Brain microvascular endothelial cell (primary cell): ENCODE data around the gene CCDC86.
A peak's percentile ranks its signal among the peaks of the same experiment; 100 is the strongest.

ENCODE experiments used
- DNase-seq: peaks from one replicate; pipeline ENCODE4 v3.0.0-alpha.2; 2020
- H3K27ac ChIP-seq: fragments of 250-450 bp; sonication (Bioruptor Pico); 2 replicates; pipeline ENCODE4 v1.5.1; 2020; ENCODE audit warnings: mild to moderate bottlenecking, moderate library complexity
- H3K27me3 ChIP-seq: fragments of 250-450 bp; sonication (Bioruptor Pico); replicated peaks from 2 replicates; pipeline ENCODE4 v1.5.1; 2020; ENCODE audit warnings: mild to moderate bottlenecking
- H3K36me3 ChIP-seq: fragments of 250-450 bp; sonication (Bioruptor Pico); replicated peaks from 2 replicates; pipeline ENCODE4 v1.5.1; 2020; ENCODE audit warnings: mild to moderate bottlenecking
- H3K4me3 ChIP-seq: 2 replicates; pipeline ENCODE4 v1.5.1; 2011; ENCODE audit warnings: low read depth, mild to moderate bottlenecking, control low read depth, low read length, moderate library complexity
- CTCF ChIP-seq: IDR thresholded peaks from 2 replicates; pipeline ENCODE4 v1.5.1; 2011; ENCODE audit warnings: low read depth, mild to moderate bottlenecking, moderate library complexity, low read length, control low read depth, inconsistent platforms; ENCODE audit errors: missing control alignments
- in situ Hi-C: cut with HindIII; loops from 2 replicates; pipeline ENCODE4 v1.10.0; 2017; ENCODE audit warnings: low sequenced_read_pairs, low pct_ligation_motif_present

The CCDC86 gene

DNA sequence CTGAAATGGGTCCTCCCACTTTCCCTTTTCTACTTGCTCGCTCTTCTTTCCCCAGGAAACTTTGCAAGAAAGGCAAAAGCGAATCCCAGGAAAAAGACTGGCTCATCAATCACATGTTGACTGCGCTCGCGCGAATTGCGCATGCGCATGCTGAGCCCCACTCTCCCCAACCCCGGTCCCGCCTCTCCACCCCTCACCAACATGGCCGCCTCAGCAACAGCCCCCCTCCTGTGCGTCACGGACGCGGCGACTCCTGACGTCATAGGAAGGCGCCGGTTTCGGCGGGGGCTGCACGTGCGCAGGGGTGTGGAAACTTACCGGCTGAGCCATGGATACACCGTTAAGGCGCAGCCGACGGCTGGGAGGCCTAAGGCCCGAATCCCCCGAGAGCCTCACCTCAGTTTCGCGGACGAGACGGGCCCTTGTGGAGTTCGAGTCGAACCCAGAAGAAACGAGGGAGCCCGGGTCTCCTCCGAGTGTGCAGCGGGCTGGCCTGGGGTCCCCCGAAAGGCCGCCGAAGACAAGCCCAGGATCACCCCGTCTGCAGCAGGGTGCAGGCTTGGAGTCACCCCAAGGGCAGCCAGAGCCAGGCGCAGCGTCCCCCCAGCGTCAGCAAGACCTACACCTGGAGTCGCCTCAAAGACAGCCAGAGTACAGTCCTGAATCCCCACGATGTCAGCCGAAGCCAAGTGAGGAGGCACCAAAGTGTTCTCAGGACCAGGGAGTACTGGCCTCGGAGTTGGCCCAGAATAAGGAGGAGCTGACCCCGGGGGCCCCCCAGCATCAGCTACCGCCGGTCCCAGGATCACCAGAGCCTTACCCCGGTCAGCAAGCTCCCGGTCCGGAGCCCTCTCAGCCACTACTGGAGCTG lies at the start of gene CCDC86:
Gene CCDC86 (plus strand): TSS at position 317 of the 871 bp plus-strand sequence. CDS start 12 bp downstream, at position 329.
- no peaks in the 10 kb centered on the region for H3K27me3 ChIP-seq
- H3K4me3 ChIP-seq = peak within 1 kb of the TSS; percentile 90
- in situ Hi-C loops = no loop called here
- H3K27ac ChIP-seq = peak within 1 kb of the TSS; percentile 65
- DNase-seq = peak; percentile 94
- no peak for TF ChIP-seq CTCF
- H3K36me3 ChIP-seq = no peaks in the 10 kb centered on the region

GRCh38 chr11:60792521-60792920 lies 49.4 kb upstream of the CCDC86 start:
- no peak for TF ChIP-seq CTCF
- H3K4me3 ChIP-seq = no peak overlapping the region
- no peak overlapping the region for H3K27ac ChIP-seq
- no peaks in the 10 kb centered on the region for H3K27me3 ChIP-seq
- DNase-seq = no peak
- no peaks in the 10 kb centered on the region for H3K36me3 ChIP-seq
- in situ Hi-C loops = no loop called here

- Histone ChIP-seq H3K36me3 (no peaks in the 10 kb centered on the region), H3K4me3 (no peak overlapping the region), H3K27ac (no peak overlapping the region), H3K27me3 (peaks cover 5% of the 10 kb centered on the region)
- no peak for DNase-seq
- in situ Hi-C loops = no loop called here
- TF ChIP-seq CTCF = no peak
Measured at GRCh38 chr11:60795291-60795690, 46.6 kb upstream of the CCDC86 start.

GRCh38 chr11:60797846-60798630 lies 43.9 kb upstream of the CCDC86 start:
- TF ChIP-seq CTCF = no peak
- H3K27ac ChIP-seq = no peak overlapping the region
- DNase-seq = no peak
- H3K36me3 ChIP-seq = no peaks in the 10 kb centered on the region
- H3K27me3 ChIP-seq = peaks cover 5% of the 10 kb centered on the region
- in situ Hi-C loops = no loop called here
- no peak overlapping the region for H3K4me3 ChIP-seq

- H3K27ac ChIP-seq = no peak overlapping the region
- peaks cover 5% of the 10 kb centered on the region for H3K27me3 ChIP-seq
- in situ Hi-C loops = no loop called here
- TF ChIP-seq CTCF = no peak
- H3K4me3 ChIP-seq = no peak overlapping the region
- DNase-seq = no peak
- H3K36me3 ChIP-seq = no peaks in the 10 kb centered on the region
Measured at GRCh38 chr11:60798631-60799030, 43.3 kb upstream of the CCDC86 start.
